Measurements from ENCODE around the gene RHOF.

GRCh38 chr12:121774968-121775474 lies 18.5 kb downstream of the RHOF start:
- no peak for TF ChIP-seq CTCF (IDR thresholded peaks at IDR 0.05; ENCODE audit: low read length)
- TF ChIP-seq EZH2 (IDR thresholded peaks at IDR 0.05; ENCODE audit: borderline replicate concordance, low read length), result no peak

All from OCI-LY1 (cell line).